Stomach (tissue), 4 donors: ENCODE results near the gene TRIM22.

ENCODE experiments used
- POLR2AphosphoS5 ChIP-seq, 3 donors: sonication (generic); formaldehyde crosslinking; IDR thresholded peaks; one replicate each; pipeline ENCODE4 v1.6.1; 2016; ENCODE audit warnings: antibody characterized with exemption in 3 of 3
- TF ChIP-seq, protein P1 (sequence below), 7 experiments: fragments of 450-650 bp in 4 of 7; fragments of 200-600 bp in 3 of 7; sonication (generic) in 3 of 7; IDR thresholded peaks; one replicate each; pipeline ENCODE4 v1.5.1; 2016 to 2019; ENCODE audit warnings: antibody characterized with exemption in 7 of 7, control low read depth in 2 of 7, mild to moderate bottlenecking in 1 of 7

DNA sequence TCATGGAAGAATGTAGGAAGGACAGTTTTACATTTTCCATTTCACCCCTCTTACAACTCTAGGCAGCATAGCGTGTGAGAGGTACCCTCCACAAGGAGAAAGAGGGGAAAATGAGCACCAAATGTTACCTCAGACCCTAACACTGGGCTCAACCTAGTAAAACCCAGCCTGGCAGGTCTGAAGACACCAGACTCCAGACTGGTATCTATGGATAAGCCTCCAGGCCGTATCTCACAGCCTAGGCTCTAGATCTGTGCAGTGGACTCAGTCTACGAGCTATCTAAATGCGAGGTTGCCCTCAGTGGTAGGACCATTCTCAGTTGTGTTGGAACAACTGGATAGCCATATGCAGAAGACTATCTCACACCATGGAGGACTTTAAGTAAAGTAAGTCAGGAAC is 15.2 kb upstream of the TRIM22 start:
- TF ChIP-seq, protein P1, sequence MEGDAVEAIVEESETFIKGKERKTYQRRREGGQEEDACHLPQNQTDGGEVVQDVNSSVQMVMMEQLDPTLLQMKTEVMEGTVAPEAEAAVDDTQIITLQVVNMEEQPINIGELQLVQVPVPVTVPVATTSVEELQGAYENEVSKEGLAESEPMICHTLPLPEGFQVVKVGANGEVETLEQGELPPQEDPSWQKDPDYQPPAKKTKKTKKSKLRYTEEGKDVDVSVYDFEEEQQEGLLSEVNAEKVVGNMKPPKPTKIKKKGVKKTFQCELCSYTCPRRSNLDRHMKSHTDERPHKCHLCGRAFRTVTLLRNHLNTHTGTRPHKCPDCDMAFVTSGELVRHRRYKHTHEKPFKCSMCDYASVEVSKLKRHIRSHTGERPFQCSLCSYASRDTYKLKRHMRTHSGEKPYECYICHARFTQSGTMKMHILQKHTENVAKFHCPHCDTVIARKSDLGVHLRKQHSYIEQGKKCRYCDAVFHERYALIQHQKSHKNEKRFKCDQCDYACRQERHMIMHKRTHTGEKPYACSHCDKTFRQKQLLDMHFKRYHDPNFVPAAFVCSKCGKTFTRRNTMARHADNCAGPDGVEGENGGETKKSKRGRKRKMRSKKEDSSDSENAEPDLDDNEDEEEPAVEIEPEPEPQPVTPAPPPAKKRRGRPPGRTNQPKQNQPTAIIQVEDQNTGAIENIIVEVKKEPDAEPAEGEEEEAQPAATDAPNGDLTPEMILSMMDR (IDR thresholded peaks at IDR 0.05) = no peak
- no peak for TF ChIP-seq POLR2AphosphoS5 (IDR thresholded peaks at IDR 0.05)
